ENCODE results near the gene SGK1.
"Not testable (repeated sequence)": the region's sequence is repeated elsewhere in the genome, so short reads cannot be mapped to it uniquely, and the experiment has no call there.

The SGK1 gene

DNA sequence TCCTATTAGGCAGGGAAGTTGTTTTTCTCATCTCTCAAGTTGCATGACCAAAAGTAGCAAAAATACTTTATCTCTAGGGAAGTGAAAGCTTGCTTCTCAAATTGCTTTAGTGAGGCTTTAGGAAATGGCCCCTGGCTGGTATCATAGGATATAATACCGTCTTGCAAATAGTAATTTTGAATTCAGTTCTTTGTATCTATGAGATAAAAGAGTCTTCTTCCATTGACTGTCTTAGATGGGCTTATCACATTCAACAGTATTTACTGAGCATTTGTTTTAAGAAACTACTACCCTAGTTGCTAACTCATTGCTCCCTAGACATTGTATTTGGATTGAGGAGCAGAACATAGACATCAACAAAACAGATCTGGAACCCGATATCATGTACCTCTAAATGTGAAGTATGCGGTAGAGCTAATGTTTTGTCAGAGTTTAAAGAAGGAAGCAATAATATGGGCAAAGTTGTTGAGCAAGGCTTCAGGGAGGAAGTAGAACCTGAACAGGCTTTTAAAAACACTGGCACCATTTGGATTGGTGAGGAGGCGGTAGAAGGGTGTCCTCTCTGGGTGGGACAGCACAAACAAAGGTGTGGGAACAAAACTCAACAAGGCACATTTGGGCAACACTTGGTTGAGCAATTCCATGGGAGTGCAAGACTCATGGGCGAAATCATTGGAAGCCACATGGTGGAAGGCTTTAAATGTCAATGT, 101.5 kb downstream of the SGK1 start:
- DNase-seq = no peak

- not testable (repeated sequence) for DNase-seq
Observed at GRCh38 chr6:134213410-134213809, 104.5 kb downstream of the SGK1 start.

DNA sequence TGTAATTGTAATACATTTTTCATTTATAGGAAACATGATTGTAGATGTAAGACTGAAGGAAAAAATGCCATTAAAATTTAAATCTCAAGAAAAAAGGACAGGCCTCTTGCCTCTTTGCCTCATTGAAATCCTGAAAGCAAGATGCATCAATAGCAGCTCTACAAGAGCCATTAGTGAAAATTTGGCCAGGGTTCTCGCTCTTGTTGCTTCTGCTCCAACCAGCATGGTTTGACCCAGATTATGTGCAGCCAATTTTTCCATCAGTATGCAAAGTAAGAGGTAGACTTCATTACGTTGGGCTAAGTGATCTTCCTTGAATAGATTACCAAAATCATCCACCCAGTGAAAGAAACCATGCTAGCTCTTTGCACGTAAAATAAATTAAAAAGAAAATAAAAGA, 106.6 kb downstream of the SGK1 start:
- no peak for DNase-seq

DNA sequence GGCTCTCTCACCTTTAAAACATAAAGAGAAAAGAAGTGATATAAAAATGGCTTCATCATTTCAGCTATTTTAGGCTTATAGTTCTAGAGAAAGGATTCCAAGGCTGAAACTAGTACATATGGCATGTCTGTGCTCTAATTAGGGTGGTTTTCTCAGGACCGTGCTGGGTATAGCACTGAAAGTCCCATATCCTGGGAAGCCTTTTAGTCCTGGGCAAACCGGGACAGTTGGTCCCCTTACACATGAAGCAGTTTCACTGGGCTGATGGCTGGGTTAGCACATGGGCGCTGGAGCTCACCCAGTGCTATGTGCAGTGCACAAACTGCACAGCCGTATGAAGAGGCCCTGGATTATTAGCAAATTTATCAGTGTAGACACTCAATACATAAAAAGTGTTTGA, 110.5 kb downstream of the SGK1 start:
- DNase-seq = no peak

- no peak for DNase-seq
Observed at GRCh38 chr6:134205366-134205765, 112.5 kb downstream of the SGK1 start.

GRCh38 chr6:134204759-134205158, 113.2 kb downstream of the SGK1 start:
- DNase-seq = not testable (repeated sequence)

GRCh38 chr6:134204031-134204430, 113.9 kb downstream of the SGK1 start:
- no peak for DNase-seq

DNA sequence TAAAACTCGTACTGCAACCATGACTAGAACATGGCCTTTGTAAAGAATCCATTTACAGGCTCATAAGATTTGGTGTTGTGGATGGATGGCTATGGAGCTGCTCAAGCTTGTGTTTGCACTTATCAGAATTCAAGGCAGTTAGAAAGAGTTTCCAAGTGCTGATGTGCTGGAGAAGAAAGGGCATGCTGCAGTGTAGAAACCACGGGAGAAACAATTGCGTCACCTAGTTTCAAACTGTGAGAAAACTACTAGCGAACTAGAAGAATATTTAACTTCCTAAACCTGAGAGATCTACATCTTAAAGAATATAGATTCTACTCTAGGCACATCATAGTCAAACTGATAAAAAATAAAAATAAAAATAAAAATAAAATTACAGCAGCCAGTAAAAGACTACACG, 116.2 kb downstream of the SGK1 start:
- no peak for DNase-seq

DNA sequence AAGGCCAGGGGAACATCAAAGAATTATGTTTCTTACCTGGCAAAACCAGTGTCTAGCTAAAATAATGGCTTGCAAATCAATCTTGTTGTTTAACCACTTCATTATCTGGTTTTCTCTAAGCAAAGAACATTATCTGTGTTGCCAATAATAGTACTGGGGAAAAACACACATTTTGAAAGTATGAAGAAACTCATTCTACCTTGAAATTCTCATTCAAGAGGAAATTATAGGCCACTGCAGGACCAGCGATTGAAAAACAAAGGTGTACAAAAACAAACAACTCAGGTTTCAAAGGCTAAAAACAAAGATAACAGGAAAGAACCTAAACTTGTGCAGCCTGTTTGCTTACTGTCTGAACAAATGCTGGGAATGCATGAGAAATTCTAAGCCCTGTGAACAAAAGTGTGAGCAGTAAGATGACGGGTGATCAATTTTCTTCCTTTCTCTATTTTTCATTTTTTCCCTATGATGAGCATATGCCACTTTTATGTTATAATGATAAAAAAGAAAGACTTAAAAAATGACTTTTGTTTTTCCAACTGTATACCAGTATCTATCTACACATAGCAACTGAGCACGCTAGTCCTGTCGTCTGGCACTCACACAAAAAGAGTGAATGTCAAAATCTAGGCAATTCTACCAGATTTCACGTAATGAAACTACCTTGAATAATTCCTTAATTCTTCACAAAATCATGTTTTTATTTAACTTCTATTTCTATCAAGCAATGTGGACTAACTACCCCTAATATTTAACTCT, 117.9 kb downstream of the SGK1 start:
- DNase-seq = no peak

- DNase-seq = no peak
Observed at GRCh38 chr6:134198093-134198492, 119.8 kb downstream of the SGK1 start.

- not testable (repeated sequence) for DNase-seq
Observed at GRCh38 chr6:134197685-134198084, 120.2 kb downstream of the SGK1 start.

- DNase-seq = peak; percentile 22
Observed at GRCh38 chr6:134196568-134197193, 121.2 kb downstream of the SGK1 start.

DNA sequence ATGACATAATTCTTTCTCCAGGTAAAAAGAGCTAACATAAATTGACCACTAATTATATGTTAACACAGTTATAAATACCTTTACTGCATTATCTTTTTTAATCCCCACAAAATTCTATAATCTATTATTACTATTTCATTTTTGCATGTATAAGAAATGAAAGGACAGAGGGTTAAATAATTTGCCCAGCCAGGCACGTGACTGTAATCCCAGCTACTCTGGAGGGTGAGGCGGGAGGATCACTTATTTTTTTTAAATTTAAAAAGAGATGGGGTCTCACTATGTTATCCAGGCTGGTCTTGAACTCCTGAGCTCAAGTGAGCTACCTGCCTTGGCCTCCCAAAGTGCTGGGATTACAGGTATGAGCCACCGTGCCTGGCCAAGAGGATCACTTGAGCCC, 121.9 kb downstream of the SGK1 start:
- no peak for DNase-seq

DNA sequence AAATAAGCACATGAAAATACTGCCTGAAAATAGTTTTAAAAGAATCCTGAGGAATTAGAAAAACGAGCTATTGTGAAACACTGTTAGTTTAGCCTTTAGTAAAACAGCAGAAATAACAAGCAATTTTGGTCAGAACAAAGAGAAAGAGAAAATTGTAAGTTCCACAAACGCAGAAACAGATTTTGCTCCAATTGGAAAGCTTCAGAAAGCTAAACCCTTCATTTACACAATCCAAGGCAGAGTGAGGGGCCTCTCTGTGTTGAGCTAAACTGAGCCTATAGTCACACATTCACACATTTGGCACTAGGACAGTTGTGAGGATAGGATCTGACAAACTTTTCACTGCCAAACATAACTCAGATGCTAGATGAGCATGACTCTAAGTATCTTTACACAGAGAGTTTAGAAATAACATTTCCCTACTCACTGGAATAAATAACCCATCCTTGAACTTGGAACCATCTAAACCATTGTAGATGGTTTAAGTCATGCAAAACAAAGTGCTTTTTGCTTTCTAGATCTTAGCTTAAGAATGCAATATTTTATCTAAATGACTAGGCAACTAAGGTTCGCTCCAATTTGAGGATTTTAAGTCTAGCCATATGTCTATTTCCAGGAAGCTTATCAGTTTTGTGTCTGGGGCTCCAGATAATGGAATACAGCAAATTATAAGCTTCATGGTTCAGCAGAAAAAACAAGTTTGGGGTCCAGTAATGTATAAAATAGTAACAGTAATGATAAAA, 122.6 kb downstream of the SGK1 start:
- no peak for DNase-seq

DNA sequence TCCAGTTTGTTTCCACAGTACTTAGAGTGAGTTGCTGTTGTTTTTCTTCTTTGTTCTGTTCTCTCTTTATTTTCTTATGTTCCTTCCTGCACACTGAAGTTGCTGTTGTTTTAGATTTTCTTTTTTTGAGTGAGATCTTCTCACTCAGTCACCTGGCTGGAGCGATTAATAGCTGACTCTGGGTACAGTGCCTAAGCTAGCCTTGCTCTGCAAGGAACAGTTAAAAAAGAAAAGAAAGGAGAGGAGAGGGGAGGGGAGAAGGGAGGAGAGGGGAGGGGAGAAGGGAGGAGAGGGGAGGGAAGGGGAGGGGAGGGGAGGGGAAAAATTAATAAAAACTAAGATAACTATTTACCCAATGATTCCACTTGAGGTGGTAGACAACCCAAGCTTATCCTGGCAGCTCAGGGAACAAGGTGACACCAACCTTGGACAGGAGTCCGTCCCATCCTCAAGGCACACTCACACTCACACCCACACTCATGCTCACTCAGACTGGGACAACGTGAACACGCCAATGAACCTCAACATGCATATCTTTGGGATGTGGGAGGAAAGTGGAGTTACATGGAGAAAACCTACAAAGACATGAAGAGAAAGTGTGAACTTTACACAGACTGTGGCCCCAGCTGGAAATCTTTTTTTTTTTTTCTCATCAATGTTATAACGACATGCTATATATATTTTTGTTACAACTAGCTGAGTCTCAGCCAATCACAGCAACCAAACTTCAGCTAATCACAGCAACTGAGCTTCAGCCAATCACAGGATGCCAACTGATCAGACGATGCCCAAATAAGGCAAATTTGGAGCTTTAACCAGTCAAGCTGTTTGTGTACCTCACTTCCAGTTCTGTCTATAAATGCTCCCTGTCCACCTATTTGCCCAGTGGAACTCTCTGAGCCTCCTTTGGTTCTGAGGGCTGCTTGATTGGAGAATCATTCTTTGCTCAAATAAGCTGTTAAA, 124.1 kb downstream of the SGK1 start:
- no peak for DNase-seq

DNA sequence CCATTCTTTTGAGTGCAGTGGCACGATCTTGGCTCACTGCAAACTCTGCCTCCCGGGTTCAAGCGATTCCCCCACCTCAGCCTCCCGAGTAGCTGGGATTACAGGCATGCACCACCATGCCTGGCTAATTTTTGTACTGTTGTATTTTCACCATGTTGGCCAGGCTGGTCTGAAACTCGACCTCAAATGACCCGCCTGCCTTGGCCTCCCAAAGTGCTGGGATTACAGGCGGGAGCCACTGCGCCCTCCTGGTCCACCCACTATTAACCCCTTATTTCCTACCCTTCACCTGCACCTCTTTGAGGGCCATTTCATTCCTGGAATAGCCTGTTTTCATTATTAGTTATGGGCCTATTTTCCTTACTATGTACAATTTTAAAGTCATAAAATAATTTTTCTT, 125.3 kb downstream of the SGK1 start:
- not testable (repeated sequence) for DNase-seq

DNA sequence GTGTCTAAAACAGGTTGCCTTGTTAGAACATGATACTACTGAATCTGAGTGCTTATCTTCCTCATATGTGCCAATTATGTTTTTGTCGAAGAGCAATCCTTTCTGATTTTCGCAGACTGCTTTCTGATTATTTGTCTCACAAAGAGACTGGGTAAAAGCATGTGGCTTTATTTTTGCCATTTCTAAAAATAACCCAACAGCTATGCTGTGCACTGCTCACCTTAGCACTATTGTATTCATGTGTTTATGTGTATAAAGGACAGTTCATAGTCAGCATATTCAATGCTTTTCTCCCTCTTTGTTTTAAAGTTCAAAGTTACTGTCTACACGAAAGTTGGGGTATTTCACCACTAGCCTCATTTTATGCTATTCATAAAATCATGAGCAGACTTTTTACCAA, 127.0 kb downstream of the SGK1 start:
- DNase-seq = no peak

DNA sequence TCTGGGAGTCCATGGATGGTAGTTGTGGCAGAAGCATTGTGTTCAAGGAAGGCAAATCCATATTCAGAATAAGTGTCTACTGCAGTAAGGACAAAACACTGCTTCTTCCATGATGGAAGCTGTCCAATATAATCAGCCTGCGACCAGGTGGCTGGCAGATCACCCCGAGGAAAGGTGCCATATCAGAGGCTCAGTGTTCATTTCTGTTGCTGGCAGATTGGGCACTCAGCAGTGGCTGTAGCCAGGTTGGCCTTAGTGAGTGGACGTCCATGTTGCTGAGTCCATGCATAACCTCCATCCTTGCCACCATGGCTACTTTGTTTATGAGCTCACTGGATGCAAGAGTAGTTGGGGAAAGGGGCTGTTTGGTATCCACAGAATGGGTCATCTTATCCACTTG, 130.2 kb downstream of the SGK1 start:
- no peak for DNase-seq

- no peak for DNase-seq
Observed at GRCh38 chr6:134187154-134187553, 130.8 kb downstream of the SGK1 start.

- DNase-seq = no peak
Observed at GRCh38 chr6:134186355-134186754, 131.6 kb downstream of the SGK1 start.

- no peak for DNase-seq
Observed at GRCh38 chr6:134185277-134185676, 132.6 kb downstream of the SGK1 start.

DNA sequence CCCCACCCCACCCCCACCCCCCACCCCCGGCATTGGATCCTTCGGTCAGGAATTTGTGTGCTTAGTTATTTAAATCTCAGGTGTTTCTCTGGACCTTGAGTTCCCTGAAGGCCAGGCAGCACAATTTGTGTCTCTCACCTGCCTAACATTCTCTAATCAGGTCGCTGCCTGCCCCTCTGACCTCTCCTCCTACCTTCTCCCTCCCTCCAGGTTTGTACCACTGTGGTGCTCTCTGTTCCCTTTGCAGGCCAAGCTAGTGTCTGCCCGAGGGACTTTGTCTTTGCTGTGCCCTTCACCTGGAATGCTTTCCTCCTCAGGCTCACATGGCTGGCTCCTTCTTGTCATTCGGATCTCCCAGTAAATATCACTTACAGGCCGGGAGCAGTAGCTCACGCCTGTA, 134.1 kb downstream of the SGK1 start:
- no peak for DNase-seq

All from NCI-H226 (cell line).